OCI-LY1 (cell line): ENCODE measurements around the gene GULP1.

Source experiments
- H2AFZ ChIP-seq: fragments of 200-600 bp; sonication (generic), shearing (Covaris generic); 2 replicates; pipeline ENCODE4 v1.6.0; 2014; ENCODE audit warnings: antibody characterized with exemption, mild to moderate bottlenecking, low read length
- H3F3A ChIP-seq: fragments of 200-600 bp; sonication (generic), shearing (Covaris generic); 2 replicates; pipeline ENCODE4 v1.6.0; 2014; ENCODE audit warnings: mild to moderate bottlenecking, antibody characterized with exemption, low read length, moderate library complexity; ENCODE audit not compliant: insufficient read depth
- H3K27ac ChIP-seq: fragments of 200-600 bp; sonication (generic); 2 replicates; pipeline ENCODE4 v1.5.1; 2014; ENCODE audit warnings: low read length, mixed run types, mild to moderate bottlenecking, low read depth; ENCODE audit not compliant: poor library complexity, severe bottlenecking
- H3K27me3 ChIP-seq: fragments of 200-600 bp; sonication (generic); 2 replicates; pipeline ENCODE4 v1.6.0; 2014; ENCODE audit warnings: antibody characterized with exemption, mild to moderate bottlenecking, low read length, moderate library complexity; ENCODE audit not compliant: insufficient read depth
- H3K36me3 ChIP-seq: fragments of 200-600 bp; sonication (generic); 2 replicates; pipeline ENCODE4 v1.6.1; 2014; ENCODE audit warnings: mild to moderate bottlenecking, antibody characterized with exemption, low read length, moderate library complexity, mixed read lengths; ENCODE audit not compliant: insufficient read depth
- H3K4me1 ChIP-seq: fragments of 200-600 bp; sonication (generic); 2 replicates; pipeline ENCODE4 v1.5.1; 2014; ENCODE audit warnings: mild to moderate bottlenecking, low read length, moderate library complexity; ENCODE audit not compliant: insufficient read depth, severe bottlenecking
- H3K4me2 ChIP-seq: fragments of 200-600 bp; sonication (generic), shearing (Covaris generic); 2 replicates; pipeline ENCODE4 v1.6.1; 2014; ENCODE audit warnings: low read length
- H3K4me3 ChIP-seq: fragments of 200-600 bp; sonication (generic); 2 replicates; pipeline ENCODE4 v1.5.1; 2014; ENCODE audit warnings: low read length, low read depth, mild to moderate bottlenecking, mixed read lengths; ENCODE audit not compliant: poor library complexity, severe bottlenecking
- H3K79me2 ChIP-seq: fragments of 200-600 bp; shearing (Covaris generic); 2 replicates; pipeline ENCODE4 v1.6.1; 2016; ENCODE audit warnings: mixed run types, low read length, mixed read lengths; ENCODE audit not compliant: insufficient read depth
- H3K9ac ChIP-seq: fragments of 200-600 bp; sonication (generic), shearing (Covaris generic); 2 replicates; pipeline ENCODE4 v1.6.1; 2014; ENCODE audit warnings: mild to moderate bottlenecking, low read length, mixed read lengths
- H3K9me2 ChIP-seq: fragments of 200-600 bp; sonication (generic), shearing (Covaris generic); 2 replicates; pipeline ENCODE4 v1.6.1; 2014; ENCODE audit warnings: low read depth, mild to moderate bottlenecking, low read length, mixed read lengths
- H3K9me3 ChIP-seq: fragments of 200-600 bp; shearing (Covaris generic); 2 replicates; pipeline ENCODE4 v1.6.1; 2014; ENCODE audit warnings: low read length, mixed read lengths
- H4K20me1 ChIP-seq: fragments of 200-600 bp; sonication (generic), shearing (Covaris generic); 2 replicates; pipeline ENCODE4 v1.6.0; 2016; ENCODE audit warnings: mild to moderate bottlenecking, low read length; ENCODE audit not compliant: insufficient read depth
- EZH2 ChIP-seq: fragments of 200-600 bp; sonication (generic), shearing (Covaris generic); IDR thresholded peaks from 2 replicates; pipeline ENCODE4 v1.8.0; 2017; ENCODE audit warnings: borderline replicate concordance, mixed run types, mild to moderate bottlenecking, antibody characterized with exemption, low read length, moderate library complexity, mixed read lengths
- TF ChIP-seq, protein P1 (sequence below): fragments of 200-600 bp; sonication (generic), shearing (Covaris generic); IDR thresholded peaks from 2 replicates; pipeline ENCODE4 v1.5.1; 2017; ENCODE audit warnings: mild to moderate bottlenecking, antibody characterized with exemption, low read length, moderate library complexity, mixed read lengths

Gene GULP1

GRCh38 chr2:188305271-188305670, 13.6 kb downstream of the GULP1 start:
- Histone ChIP-seq H4K20me1 (no peaks in the 10 kb centered on the region), H3F3A (no peaks in the 10 kb centered on the region), H3K9ac (no peak overlapping the region), H3K4me1 (no peaks in the 10 kb centered on the region), H3K4me2 (no peak overlapping the region), H3K27me3 (no peaks in the 10 kb centered on the region), H3K36me3 (no peaks in the 10 kb centered on the region), H3K4me3 (no peak overlapping the region), H3K9me2 (no peaks in the 10 kb centered on the region), H3K27ac (no peak overlapping the region), H2AFZ (no peak overlapping the region), H3K9me3 (no peaks in the 10 kb centered on the region), H3K79me2 (no peaks in the 10 kb centered on the region)
- TF ChIP-seq EZH2 = no peak
- TF ChIP-seq, protein P1, sequence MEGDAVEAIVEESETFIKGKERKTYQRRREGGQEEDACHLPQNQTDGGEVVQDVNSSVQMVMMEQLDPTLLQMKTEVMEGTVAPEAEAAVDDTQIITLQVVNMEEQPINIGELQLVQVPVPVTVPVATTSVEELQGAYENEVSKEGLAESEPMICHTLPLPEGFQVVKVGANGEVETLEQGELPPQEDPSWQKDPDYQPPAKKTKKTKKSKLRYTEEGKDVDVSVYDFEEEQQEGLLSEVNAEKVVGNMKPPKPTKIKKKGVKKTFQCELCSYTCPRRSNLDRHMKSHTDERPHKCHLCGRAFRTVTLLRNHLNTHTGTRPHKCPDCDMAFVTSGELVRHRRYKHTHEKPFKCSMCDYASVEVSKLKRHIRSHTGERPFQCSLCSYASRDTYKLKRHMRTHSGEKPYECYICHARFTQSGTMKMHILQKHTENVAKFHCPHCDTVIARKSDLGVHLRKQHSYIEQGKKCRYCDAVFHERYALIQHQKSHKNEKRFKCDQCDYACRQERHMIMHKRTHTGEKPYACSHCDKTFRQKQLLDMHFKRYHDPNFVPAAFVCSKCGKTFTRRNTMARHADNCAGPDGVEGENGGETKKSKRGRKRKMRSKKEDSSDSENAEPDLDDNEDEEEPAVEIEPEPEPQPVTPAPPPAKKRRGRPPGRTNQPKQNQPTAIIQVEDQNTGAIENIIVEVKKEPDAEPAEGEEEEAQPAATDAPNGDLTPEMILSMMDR = no peak

DNA sequence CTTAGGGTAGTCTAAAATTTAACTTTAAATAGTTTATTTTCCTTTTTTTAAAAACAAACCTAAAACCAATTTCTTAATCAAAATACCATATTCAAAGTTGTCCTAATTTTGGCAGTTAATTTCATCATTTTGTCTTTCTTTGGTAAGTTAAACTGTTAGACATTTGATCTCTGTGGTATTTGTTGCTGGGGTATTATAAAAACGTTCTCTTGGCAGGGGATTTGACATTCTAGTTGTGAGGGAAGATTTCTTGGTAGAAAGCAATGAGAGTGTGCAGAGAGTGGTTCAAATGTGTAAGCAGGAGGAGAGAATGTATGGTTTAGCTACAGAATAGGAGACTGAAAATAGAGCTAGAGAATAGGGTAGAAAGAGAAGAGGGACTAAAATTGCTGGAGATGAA, 14.6 kb downstream of the GULP1 start:
- TF ChIP-seq, protein P1 = no peak
- TF ChIP-seq EZH2 = no peak
- no peaks in the 10 kb centered on the region for H3F3A ChIP-seq
- no peaks in the 10 kb centered on the region for H3K4me1 ChIP-seq
- no peaks in the 10 kb centered on the region for H3K27me3 ChIP-seq
- H3K9me3 ChIP-seq = no peaks in the 10 kb centered on the region
- no peaks in the 10 kb centered on the region for H4K20me1 ChIP-seq
- no peak overlapping the region for H3K4me2 ChIP-seq
- no peaks in the 10 kb centered on the region for H3K36me3 ChIP-seq
- no peaks in the 10 kb centered on the region for H3K9me2 ChIP-seq
- H3K9ac ChIP-seq = no peak overlapping the region
- H3K27ac ChIP-seq = no peak overlapping the region
- H3K4me3 ChIP-seq = no peak overlapping the region
- no peaks in the 10 kb centered on the region for H3K79me2 ChIP-seq
- H2AFZ ChIP-seq = no peak overlapping the region

GRCh38 chr2:188307850-188308283, 16.2 kb downstream of the GULP1 start:
- Histone ChIP-seq H3K27me3 (no peaks in the 10 kb centered on the region), H3K9me3 (no peaks in the 10 kb centered on the region), H3K4me1 (no peaks in the 10 kb centered on the region), H3K4me3 (no peak overlapping the region), H3F3A (no peaks in the 10 kb centered on the region), H3K27ac (no peak overlapping the region), H3K36me3 (no peaks in the 10 kb centered on the region), H3K79me2 (no peaks in the 10 kb centered on the region), H2AFZ (no peak overlapping the region), H3K4me2 (no peak overlapping the region), H3K9me2 (no peaks in the 10 kb centered on the region), H3K9ac (no peak overlapping the region), H4K20me1 (no peaks in the 10 kb centered on the region)
- no peak for TF ChIP-seq EZH2
- TF ChIP-seq, protein P1 = no peak
